NCI-H1417 (cell line): Measurements from ENCODE around the gene RAB33B.
"Not testable (repeated sequence)": the region's sequence is repeated elsewhere in the genome, so short reads cannot be mapped to it uniquely, and the experiment has no call there.

Experiments
- DNase-seq, 3 experiments: peaks; one replicate each; lab custom pipeline; 2025; lab: John Stamatoyannopoulos, UW

Gene RAB33B

DNA sequence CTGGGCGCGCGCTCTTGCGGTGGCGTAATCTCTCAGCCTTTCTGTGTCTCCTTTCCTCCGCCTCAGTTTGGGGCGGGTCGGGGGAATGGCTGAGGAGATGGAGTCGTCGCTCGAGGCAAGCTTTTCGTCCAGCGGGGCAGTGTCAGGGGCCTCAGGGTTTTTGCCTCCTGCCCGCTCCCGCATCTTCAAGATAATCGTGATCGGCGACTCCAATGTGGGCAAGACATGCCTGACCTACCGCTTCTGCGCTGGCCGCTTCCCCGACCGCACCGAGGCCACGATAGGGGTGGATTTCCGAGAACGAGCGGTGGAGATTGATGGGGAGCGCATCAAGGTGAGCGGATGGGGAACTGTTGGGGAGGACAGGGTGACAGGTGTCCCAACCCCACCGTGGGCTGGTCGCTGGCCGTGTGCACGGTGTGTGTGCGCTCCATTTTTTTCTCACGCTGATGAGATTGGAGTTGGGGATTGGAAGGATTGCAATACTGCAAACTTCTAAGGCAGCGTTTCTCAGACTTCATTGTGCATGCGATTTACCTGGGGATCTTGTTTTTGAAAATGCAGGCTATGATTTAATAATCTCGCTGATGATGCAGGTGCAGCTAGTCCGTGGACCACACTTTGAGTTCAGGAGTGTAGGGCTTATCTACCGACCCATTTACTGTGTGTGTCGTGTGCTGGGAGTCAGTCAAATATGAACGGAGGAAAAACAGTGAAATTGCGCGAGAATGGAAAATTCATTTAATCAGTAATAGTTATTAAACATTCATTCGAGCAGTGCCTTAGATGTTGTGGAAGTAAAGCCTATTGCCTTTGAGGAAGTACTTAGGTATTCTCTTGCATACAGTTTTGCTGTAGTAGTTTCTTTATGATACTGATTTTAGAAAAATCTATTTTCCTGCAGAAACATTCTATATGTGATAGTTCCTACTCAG, at the start of gene RAB33B:
Gene RAB33B (plus strand): TSS at position 11 of the 935 bp plus-strand sequence. CDS start 75 bp downstream, at position 86.
- DNase-seq: peak in 1 of 3 experiments; percentile 40

DNA sequence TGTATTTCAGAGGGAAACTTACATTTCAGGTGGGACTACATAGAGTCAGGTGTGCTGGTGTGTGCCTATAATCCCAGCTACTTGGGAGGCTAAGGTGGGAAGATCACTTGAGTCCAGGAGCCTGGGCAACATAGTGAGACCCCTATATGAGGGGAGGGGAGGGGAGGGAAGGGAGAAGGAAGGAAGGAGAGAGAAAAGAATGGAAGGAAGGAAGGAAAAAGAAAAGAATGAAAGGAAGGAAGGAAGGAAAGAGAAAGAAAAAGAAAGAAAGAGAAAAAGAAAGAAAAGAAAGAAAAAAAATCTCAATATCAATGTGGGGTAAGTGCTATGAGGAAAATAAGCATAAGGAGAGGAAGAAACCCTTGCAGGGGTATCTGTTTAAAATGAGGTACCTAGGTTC, 43.6 kb upstream of the RAB33B start:
- DNase-seq: no peak

DNA sequence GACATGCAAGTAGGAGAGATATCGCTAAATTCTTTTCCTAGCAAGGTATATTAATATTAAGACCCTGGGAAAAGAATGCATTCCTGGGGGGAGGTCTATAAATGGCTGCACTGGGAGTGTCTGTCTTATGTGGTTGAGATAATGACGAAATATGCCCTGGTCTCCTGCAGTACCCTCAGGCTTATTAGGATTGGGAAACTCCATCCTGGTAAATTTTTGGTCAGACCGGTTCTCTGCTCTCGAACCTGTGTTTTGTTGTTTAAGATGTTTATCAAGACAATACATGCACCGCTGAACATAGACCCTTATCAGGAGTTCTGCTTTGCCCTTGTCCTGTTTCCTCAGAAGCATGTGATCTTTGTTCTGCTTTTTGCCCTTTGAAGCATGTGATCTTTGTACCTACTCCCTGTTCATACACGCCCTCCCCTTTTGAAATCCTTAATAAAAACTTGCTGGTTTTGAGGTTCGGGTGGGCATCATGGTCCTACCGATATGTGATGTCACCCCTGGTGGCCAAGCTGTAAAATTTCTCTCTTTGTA, 39.2 kb upstream of the RAB33B start:
- not testable (repeated sequence) for DNase-seq

DNA sequence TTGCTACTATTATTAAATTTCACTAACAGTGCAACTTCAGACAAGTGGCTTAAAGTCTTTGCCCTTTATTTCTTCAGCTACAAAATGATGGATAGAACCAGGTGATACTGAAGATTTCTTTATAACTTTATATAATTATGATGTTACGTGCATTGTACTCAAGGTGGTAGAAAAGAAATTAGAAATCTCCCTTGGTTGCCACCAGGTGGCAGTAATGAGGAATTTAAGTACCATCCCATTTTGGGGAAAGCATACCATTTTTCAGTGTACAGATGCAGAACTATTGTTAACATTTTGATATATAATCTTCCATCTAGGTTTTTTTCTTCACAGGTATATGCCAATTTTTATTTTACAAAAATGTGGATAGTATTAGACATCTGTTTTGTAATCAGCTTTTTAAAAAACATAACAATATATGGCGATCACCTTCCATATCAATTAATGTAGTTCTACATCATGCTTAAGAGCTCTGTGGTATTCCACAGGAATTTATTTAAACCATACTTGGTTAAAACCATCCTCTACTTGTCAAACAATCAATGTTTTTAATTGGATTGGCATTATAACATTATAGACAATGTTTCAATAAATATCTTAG, 37.7 kb upstream of the RAB33B start:
- DNase-seq: peak in 1 of 3 experiments; percentile 55

DNA sequence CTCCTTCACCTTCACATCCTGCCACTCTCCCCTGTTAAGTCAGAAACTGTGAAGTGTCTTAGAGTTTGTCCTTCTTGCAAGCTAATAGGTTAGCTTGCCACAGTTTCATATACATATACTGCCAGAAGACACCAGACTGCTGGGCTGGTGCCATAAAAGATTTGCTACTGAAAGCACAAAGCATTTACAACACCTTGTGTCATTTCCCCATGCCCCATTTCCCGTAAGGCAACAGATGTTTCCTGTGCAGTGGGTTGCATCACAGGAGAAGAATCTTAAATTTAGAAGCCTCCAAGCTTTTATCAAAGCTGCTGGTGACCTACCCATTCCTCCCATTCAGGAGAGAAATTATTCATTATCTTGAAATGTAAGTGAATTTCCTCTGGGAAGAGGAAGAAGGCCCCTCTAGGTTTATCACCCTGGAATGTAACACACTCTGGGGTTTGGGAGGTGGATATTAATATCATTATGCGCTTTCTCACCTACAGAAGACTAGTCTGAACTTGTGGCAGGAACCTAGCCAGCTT, 34.5 kb upstream of the RAB33B start:
- no peak for DNase-seq

DNA sequence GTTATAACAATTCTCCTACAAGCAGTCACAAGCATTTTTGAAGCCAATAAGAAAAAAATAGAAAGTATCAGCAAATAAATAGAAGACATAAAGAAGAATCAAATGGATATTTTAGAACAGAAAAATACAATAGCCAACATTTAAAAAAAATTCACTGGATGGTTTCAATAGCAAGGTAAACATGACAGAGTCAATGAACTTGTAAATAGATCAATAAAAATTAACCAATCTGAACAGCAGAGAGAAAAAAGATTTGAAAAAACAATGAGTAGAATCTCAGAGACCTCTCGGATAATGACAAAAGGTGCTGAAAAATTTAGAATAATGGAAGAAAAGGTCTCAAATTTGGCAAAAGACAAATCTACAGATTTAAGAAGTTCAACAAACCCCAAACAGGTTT, 33.3 kb upstream of the RAB33B start:
- DNase-seq: no peak

DNA sequence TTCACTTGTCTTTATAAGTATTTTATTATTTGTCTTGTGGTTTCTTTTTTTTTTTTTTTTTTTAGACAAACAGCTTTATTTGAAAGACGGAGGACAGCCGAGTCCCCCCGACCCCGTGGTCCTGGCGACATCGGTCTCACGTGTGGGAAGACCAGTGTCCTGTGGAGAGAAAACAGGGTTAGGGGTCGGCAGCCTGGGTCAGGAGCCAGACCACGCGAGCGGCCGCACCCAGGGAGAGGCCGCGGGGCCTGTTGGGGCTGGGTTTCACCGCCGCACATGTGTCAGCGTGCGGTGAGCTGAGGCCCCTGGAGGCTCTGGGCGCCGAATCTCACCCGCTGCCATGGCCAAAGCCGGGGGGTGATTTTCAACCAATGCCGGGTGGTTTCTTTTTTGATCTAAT, 17.8 kb upstream of the RAB33B start:
- no peak for DNase-seq

DNA sequence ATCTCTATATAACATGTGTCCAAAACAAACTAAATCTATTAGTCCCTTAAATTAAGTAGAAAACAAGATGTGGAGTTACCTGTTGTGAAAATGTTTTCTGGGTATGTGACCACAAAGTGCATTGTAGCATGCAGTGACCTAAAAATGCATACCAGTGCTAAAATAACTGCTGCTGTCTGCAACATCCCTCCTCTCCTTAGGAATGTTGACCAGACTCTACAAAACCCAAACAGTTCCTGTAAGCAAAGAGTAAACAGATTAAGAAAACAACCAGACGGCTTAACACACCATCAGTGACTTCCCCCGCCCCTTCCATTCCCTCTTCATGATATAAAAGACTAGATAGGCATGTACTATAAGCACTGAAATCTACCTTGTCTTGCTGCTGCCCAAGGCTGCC, 15.8 kb upstream of the RAB33B start:
- DNase-seq: no peak

DNA sequence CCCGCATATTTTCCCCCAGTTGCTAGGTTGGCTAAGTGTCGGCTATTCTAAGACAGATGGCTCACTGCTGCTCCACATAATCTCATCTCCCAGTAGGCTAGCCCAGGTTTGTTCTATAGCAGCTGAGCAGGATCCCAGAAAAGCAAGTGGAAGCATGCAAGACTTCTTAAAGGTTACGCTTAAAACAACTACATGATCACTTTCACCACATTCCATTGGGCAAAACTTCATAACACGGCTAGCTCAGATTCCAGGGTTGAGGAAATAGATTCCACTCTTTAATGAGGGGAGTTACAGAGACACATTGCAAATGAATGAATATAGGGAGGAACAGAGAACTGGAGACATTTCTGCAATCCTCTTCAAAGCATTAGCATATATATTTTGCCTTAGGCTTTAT, 12.9 kb upstream of the RAB33B start:
- DNase-seq: no peak

DNA sequence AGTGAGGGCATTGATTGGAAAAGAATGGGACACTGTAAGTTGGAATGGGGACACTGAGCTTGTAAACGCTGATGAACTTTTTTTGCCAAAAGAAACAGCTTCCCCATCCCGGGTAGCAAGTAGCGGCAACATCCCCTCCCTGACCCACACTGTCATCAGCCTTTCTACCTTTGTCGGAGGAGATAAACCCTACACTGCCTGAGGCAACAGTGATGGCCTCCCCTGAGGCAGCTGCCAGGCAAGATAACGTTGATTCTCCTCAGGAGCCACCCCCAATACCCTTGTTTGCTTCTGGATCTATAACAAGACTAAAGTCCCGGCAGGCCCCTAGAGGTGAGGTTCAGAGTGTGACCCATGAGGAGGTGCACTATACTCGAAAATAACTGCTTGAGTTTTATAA, 10.3 kb upstream of the RAB33B start:
- no peak for DNase-seq

DNA sequence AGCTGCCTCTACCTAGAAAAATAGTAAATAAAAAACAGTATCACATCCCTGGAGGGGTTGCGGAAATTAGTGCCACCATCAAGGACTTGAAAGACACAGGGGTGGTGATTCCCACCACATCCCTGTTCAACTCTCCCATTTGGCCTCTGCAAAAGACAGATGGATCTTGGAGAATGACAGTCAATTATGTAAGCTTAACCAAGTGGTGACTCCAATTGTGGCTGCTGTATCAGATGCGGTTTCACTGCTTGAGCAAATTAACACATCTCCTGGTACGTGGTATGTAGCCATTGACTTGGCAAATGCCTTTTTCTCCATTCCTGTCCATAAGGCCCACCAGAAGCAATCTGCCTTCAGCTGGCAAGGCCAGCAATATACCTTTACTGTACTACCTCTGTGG, 9.0 kb upstream of the RAB33B start:
- not testable (repeated sequence) for DNase-seq

DNA sequence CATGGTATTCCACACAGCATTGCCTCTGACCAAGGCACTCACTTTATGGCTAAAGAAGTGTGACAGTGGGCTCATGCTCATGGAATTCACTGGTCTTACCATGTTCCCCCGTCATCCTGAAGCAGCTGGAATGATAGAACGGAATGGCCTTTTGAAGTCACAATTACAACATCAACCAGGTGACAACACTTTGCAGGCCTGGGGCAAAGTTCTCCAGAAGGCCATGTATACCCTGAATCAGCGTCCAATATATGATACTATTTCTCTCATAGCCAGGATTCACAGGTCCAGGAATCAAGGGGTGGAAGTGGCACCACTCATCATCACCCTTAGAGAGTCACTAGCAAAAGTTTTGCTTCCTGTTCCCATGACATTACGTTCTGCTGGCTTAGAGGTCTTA, 6.8 kb upstream of the RAB33B start:
- not testable (repeated sequence) for DNase-seq

DNA sequence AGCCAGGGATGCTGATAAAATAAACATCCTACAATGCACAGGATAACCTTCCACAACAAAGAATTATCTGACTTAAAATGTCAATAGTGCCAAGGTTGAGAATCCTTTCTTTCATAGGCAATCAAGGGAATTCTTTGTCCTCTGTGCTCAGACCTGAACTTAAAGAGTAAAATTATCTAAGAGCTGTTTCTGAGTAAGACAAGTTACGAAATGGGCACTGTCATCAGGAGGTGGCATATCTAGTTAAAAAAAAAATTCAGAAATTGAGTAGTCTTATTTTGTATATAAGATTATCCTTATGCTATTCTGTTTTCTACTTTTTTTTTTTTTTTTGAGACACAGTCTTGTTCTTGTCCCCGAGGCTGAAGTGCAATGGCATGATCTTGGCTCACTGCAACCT, 3.3 kb upstream of the RAB33B start:
- DNase-seq: no peak

DNA sequence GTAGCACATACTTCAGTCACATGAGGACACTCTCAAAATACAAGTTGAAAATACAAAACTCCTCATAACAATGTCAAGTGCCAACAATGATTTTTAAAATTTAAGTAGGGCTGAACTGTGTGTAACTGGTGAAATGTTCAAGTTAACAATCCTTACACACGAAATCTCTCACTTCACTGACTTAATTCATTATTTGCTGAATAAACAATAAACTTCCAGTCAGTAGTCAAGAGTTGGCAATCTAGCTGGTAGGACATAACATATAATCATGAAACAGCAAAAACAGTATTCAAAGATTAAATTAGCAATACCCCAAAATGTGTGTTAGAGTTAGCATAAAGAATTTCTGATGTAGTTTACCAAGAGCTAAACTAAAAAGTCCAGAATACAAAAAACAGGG, 1.9 kb upstream of the RAB33B start:
- no peak for DNase-seq

DNA sequence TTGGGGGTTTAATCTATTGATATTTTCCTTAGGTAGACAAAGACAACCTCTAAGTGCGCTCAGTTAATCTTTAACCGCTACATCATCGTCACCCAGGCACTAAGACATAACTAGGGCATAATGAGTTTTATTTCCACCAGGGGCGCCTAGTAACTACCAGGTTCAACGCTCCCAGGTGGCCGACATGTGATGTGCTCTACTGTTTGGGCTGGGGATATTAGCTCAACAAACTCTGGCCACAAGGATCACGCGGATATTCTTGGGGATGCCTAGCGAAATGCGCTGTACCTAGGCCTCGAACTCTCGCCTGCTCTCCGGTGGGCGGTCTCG, 915 bp upstream of the RAB33B start:
- DNase-seq: peak; percentile 32 to 90 (median 85)

DNA sequence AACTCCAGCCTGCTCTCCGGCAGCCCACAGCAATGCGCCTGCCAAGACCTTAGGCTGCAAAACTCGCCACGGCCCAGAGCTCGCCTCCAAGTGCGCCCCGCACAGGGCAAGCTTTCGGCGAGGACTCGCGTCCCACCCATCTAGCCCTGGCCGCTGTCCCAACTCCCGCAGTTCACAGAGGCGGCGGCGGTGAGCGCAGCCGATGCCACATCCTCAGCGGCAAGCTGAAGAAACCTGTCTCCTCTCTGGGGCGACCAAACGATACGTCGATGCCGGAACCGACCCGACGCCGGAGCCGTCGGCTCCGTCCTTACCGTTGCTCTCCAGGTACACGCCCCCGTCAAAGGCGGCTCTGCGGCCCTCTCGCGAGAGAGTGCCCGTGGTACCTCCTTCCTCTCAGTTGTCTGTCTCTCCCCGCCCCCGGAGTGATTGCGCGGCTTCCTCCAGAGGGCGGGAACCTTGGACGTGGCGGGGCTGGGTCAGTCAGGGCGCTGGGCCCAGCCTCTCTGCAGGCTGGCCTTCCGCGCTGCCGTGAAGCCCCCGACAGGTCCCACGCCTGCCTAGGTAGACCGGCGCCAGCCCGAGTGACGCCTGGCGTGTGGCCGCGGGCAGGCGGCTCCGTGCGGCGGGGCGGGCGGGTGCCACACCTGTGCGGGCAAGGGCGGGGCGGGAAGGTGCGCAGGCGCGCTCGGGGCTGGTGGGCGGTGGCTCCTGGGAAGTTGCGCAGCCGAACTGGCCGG, 380 bp upstream of the RAB33B start:
- peak; percentile 87 to 100 (median 99) for DNase-seq

DNA sequence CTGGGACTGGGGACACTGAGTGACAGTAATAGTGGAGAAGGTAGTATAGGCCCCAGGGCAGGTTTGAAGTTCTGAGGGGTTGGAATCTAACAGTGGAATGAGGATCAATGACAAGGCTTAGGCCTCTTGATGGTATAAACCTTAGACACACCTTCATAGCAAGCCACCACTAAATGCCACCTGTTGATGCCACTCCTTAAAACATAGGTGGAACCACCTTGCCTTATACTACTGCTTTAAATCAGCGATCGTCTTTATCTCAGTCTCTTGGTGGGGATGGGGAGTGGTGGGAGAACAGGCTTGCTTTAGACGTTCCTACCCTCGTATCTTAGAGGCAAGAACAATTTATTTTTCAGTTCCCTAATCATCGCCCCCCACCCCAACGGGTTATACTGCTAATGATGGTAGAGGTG, 1.2 kb downstream of the RAB33B start:
- peak in 1 of 3 experiments; percentile 39 for DNase-seq

DNA sequence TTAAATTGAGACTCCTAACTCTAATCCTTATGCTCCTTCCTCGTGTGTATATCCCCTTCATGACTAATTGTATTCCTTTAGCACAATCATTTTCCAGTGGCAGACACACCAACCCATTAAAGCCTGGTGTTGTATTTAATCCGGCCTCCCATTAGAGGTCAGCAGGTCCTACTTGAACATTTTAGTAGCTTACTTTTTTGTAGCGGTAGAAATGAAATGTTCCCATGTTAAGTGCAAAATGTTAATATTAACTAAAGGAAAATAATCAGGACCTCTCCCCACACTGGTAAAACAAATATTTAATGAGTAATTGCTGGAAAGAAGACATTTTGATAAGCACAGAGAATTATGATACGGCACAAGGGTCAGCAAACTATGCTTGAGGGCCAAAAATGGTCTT, 3.4 kb downstream of the RAB33B start:
- no peak for DNase-seq

DNA sequence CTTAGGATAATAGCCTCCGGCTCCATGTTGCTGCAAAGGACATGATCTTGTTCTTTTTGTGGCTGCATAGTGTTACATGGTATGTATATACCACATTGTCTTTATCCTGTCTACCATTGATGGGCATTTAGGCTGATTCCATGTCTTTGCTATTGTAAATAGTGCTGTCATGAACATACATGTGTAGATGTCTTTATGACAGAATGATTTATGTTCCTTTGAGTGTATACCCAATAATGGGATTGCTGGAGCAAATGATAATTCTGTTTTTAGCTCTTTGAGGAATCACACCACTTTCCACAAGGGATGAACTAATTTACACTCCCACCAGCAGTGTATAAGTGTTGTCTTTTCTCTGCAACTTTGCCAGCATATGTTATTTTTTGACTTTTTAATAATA, 4.6 kb downstream of the RAB33B start:
- DNase-seq: peak in 1 of 3 experiments; percentile 12

DNA sequence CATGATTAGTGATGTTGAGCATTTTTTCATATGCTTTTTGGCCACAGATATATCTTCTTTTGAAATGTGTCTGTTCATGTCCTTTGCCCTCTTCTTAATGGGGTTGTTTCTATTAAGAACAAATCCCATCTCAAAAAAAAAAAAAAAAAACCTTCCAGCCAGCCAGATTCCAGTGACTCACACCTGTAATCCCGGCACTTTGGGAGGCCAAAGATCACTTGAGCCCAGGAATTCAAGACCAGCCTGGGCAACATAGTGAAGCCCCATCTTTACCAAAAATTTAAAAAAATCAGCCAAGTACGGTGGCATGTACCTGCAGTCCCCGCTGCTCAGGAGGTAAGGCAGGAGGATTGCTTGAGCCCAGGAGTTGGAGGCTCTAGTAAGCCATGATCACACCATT, 5.1 kb downstream of the RAB33B start:
- no peak for DNase-seq

DNA sequence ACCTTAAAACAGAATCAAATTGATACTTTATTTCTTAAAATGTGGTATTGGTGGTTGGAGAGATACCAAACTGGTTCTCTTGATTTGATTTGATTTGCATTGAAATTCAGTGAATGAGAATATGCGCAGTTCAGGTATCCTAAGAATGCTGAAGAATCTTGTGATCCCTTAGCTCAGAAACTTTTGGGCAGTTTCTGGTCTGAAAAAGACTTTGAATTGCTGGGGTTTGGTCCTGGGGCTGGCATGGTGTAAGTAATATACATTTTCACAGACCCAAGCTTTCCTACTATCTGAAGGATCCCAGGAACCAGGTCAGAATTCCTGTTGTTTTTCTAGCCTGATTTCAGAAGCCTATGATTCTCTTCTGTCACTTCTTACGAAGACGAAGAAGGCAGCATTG, 6.6 kb downstream of the RAB33B start:
- no peak for DNase-seq

DNA sequence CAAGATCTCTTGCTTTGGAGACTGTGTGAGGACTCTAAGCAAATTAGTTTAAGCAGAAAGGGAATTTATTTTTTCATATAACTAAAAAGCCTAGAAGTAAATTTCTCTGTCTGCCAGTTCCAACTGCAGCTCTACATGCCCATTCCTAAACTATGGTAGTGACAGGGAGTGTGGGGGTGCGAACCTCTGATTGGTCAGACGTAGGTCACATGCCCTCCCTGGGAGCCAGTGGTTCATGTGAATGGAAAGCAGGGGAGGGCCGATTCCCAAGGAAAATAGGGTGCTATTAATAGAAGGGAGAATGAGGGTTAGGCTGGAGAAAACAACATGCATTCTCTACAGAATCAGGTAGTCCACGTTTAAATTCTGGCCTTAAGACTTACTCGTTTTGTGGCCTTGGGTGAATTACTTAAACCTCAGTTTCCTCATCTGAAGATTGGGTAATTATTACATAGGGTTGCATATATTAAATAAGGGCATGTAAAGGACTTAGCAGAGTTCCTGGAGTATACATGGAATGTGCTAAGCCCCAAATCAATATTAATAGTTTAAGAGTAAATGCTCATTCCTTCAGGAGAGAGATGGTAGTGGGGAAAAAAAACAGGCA, 7.2 kb downstream of the RAB33B start:
- DNase-seq: no peak
